Mesenteric fat pad (tissue), 1 donor: ENCODE data around the gene RPTOR. TPM values are rescaled to one million over a fixed set of nuclear protein-coding genes. Genes with fewer than 3 reads are reported as not detected.
A peak's percentile ranks its signal among the peaks of the same experiment; 100 is the strongest.

Experiments used
- DNase-seq: peaks from one replicate; pipeline ENCODE4 v3.0.0-alpha.2; 2020; ENCODE audit warnings: low spot score
- total RNA-seq: library from RNA; stranded (reverse); fragmentation: NEBNext Ultra II Directional; extraction: Animal tissue kit (Norgen Biotek cat#: 25700); gene quantifications from one replicate; pipeline ENCODE4 v1.2.1, GENCODE V29; 2021
- donor health status: DM: yes; HTN: yes; CAD: no.

RPTOR gene
- total RNA-seq, 1 donor from 2014 or later = 31.6 TPM

DNA sequence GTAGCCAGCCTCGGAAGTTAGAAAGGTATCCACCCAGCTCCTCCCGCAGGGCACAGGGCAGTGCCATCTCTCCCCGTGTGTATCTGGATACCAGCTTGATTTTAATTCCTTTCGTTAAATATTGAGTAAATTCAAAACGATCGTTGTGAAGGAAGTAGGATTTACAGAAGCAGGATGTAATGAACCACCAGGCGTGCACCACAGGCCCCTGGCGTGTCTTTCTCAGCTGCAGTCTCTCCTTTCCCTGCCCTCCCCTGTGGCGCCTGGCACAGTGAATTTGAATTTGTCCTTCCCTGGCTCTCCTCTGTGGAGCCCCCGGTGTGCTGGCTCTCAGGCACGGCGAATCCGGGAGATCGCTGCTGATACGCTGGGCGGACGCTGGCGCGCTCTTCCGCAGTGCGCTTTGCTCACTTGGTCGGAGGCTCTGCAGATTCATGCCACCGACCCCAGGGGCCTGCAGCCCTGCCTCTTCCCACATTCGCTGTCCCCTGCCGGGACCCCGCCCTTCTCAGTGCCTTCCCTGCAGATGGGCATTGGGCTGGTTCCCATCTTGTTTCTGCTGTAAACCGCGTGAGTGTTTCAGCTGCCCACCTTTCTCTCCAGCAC, 164.6 kb downstream of the RPTOR start:
- no peak for DNase-seq

DNA sequence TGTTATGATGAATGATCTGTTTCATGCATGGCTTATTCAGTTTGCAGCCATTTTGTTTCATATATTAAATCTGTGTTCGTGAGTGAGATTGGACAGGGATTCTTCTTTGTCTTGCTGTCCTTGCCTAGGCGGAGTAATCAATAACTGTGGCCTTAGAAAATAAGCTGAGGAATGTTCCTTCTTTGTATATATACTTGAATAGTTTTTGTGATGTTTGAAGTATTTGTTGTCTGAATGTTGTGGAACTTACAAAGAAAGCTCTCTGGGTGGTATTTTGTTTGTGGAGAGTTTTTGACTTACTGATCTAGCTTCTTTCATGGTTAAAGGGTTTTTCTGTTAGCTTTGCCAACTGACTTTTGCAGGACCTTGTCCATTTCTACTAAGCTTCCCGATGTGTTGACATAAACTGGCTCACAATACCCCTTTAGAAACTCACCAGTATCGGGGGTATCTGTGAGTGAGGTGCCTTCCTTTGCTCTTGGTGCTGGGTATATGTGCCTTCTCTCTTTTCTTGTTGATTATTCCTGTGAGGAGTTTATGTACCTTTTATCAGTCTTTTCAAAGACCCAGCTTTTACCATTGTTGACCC, 166.2 kb downstream of the RPTOR start:
- DNase-seq = no peak

DNA sequence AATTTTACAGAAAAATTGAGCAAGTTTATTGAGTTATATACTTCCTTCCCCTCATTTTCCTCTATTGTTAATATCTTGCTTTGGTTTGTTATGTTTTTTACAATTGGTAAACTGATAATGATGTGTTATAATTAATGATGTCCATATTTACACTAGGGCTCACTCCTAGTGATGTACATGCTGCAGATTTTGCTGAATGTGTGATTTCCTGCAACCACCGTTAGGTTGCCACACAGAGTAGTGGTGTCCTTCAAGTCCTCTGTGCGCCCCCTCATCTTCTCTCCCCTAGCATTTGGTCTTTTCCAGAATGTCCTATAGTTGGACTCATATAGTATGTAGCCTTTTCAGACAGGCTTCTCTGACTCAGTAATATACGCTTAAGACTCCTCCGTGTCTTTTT, 167.5 kb downstream of the RPTOR start:
- no peak for DNase-seq

DNA sequence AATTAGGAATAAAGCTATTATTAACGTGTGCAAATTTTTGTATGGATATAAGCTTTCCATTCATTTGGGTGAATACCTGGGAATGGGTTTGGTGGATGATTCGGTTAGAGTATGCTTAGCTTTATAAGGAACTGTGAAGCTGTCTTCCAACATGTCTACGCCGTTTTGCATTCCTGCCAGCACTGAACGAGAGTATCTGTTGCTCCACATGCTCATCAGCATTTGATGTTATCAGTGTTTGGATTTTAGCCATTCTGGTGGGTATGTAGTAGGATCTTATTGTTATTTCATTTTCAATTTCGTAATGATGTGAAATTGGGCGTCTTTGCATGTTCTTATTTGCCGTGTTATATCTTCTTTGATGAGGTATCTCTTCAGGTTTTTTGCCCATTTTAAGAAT, 168.0 kb downstream of the RPTOR start:
- no peak for DNase-seq

DNA sequence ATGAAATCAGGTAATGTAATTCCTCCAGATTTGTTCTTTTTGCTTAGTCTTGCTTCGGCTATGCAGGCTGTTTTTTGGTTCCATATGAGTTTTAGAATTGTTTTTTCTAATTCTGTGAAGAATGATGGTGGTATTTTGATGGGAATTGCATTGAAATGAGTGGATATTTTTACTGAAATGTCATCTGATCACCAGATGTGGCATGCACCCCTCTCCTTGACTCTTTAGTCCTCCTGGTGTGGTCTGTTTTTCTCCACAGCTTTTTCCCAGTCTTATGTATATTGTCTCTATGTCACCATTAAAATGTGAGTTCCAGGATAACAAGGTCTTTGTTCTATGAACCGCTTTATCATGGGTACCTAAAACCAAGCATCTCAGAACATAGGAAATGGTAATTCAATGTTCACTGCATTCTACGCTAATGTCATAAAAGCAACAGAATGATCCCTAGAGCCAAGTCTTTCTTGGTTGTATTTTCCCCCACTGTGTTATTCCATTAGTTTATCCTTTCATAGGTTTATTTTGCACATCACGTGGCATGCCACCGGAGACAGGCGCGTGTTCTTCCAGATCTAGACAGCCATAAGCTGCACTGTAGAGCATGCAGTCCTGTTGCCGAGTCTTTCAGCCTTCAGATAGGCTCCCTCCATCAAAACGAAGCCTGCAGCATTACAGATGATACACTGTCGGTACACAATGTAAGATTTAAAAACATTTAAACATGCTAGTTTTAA, 172.5 kb downstream of the RPTOR start:
- no peak for DNase-seq

DNA sequence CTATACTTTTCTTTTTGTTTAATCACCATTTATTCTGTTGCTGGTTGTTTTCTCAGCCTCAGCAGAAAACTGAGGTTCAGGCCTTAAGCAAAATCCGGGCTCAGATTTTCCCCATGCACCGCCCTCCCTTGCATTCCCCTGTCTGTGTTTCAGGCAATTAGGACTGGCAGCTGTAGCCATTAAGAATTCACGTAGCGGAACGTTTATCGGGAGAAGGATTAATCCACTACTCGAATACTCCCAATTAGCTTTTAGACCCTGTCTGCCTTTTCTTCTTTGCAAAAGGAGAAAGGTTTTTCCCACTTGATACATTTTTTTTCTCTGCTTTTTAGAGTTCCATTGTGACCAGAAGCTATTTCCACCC, 173.1 kb downstream of the RPTOR start:
- DNase-seq = no peak

DNA sequence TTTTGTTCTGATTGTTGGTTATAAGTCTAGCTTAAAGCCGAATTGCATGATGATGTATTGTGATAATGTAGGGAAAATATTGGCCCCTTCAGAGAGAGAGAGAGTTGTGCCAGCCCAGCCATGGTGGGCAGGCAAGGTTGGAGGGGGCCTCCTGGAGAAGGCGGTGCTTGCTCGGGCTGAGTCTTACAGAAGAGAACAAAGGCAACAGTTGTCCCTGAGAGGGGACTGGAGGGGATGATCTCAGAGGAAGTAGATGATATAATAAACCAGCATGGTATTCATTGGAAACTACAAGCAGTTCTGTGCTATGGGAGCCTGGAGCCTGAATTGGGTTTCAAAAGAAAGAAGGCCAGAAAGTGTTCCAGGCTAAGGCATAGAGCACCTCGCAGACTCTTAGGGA, 173.8 kb downstream of the RPTOR start:
- no peak for DNase-seq

DNA sequence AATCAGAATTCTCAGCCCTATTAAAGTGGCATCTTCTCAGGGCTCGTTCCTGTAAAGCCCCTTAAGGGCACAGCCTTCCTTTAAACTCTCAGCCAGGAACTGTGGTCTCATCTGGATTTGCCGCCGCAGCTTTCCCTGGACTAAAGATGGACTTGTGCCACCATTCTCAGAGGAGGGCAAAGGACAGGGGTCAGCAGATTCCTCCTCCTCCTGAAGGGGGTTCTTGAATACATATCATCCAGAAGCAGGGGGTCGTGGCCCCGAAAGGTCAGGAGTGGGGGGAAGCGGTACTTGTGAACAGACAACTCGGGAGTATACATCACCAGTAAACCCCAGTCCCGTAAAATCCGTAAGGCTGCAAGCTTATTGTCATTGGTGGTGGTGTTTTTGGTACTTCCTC, 174.8 kb downstream of the RPTOR start:
- peak; percentile 85 for DNase-seq

DNA sequence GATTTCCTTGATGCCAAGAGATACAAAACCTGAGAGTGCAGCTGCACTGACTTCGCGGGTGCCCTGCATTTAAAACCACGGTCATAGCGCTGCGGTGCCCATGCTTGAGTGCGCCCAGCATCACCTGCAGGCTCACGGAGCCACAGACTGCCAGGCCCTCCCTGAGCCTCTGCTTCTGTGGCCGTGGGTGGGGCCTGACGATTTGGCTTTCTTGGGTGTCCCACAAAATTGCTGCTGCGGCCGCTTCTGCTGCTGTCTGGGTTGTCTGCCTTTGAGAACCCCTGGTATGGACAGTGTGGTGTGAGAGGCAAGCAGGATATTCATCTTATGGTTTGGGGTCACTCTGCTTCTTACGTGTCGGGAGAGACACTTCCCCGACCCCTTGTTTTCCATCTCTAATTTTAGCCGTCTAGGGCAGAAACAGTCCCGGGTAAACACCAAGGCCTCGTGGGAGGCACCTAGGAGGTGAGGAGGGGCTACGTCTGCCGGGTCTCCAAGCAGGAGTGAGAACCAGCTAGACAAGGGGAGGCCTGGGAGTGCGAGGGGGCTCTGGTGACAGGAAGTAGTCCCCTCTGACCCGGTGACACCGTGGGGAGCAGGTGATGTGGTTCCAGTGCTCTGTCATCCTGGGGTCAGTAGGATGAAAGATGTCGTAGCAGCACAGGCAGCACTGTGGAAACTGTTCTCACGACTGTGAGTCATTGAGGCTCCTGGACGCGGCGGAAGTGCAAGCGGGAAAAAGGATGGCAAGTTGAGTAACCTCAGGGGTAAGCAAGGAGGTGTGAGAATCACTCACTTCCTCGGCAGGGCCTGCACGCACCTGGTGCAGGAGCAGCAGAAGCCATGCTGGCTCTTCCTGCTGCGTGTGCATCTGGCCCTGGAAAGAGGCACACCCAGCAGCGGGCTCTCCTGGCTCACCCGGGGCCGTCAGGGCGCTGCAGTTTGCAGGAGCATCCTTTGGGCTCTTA, 176.3 kb downstream of the RPTOR start:
- DNase-seq = no peak

DNA sequence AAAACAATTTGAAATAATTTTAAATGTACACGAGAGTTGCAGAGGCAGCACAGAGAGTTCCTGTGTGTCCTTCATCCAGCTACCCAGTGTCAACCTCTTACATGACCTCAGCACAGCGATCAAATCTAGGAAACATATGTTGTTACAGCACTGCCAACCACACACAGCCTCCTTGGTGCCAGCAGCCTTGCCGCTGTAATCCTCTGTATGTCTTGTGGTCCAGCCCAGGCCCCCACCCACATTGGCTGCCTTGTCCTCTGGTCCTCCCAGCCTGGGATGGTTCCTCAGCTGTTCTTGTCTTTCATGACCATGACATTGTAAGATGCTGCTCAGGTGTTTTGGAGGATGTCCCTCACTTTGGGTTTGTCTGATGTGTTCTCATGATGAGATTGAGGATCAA, 178.0 kb downstream of the RPTOR start:
- no peak for DNase-seq

DNA sequence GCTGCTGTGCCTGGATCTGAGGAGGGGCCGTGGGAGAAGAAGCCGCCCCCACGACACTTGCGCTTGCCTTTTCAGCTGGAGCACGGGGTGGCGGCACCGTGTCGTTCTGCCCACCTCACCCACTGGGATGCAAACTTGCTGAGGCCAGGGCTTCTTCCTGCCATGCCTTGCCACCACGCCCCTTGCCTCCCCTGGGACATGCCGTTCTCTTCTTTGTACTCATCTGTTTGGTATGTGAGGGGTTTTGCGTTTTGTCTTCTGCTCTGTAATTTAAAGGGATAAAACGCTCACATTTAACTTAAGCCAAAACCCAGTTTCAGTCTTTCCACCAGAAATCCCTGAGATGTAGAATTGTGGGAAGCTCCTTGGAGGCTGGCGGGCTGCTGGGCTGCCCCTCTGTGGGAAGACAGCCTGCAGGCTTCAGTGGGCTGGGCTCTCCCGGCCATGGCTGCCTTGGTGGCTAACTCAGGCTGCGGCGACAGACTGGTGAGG, 180.2 kb downstream of the RPTOR start:
- no peak for DNase-seq

DNA sequence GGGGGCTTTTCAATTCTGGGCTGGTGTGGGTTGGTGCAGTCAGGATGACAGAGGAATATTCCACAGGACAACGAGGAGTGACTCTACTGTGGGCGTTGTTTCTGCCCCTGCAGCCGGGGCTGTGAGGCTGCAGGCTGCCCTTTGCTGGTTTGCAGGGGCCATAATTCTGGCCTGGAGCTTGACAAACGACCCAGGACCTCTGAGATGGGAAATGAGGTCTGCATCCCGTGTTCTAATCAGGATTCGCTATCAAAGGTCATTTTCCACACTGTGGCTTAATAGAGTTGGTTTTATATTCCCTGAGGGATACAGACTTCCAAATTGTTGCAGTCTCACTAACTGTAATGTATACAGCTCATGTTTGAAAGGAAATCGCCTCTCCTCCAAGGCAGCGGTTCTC, 180.9 kb downstream of the RPTOR start:
- no peak for DNase-seq

DNA sequence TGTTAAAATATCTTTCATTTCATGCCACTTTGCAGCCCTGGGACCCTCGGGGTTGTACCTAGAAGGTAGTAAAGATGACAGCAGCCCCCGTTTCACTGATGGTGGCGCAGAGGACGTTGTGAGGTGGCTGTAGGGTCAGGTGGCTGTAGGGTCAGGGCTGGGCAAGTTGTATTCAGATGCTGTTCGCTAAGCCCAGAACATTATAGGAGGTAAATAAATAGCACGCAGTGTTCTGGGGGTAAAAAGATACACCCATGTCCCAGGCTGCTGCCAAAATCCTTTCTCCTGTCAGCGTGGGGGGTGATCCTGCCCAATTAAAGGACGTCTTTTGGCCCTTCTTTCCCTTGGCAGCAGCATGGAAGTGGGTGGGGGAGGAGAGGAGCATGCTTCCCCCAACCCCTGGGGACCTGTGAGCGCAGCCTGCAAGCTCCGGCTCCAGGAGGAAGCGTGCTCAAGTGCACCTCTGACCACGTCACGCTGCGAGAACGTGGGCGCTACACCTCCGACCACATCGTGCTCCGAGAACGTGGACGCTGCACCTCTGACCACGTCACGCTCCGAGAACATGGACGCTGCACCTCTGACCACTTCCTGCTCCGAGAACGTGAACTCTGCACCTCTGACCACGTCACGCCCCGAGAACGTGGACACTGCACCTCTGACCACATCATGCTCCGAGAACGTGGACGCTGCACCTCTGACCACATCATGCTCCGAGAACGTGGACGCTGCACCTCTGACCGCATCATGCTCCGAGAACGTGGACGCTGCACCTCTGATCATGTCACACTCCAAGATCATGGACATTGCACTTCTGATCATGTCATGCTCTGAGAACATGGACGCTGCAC, 182.1 kb downstream of the RPTOR start:
- no peak for DNase-seq

DNA sequence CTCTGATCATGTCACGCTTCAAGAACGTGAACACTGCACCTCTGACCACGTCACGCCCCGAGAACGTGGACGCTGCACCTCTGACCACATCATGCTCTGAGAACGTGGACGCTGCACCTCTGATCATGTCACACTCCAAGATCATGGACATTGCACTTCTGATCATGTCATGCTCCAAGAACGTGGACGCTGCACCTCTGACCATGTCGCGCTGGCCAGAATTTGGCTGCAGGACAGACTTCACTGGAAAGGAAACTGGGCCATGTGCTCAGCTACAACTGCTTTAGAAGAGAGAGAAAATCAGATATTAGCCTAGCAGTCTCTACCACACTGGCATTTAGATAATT, 182.7 kb downstream of the RPTOR start:
- DNase-seq = no peak

DNA sequence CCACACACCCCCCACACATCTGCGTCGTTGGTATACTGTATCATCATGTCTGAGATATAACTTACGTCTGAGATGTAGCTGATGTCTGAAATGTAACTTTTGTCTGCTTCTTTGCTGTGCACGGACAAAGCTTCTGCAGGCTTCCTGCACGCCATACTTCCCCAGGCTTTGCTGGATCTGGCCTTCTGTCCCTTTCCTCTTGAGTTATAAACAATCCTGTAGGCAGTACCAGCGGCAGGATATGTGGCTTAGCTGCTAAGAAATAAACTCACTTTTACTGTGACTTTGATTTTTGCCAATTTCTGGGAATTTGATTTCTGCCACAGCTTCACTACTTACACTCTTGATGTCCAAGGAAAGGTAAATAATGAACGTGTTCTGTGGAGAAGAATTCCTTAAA, 184.4 kb downstream of the RPTOR start:
- no peak for DNase-seq

DNA sequence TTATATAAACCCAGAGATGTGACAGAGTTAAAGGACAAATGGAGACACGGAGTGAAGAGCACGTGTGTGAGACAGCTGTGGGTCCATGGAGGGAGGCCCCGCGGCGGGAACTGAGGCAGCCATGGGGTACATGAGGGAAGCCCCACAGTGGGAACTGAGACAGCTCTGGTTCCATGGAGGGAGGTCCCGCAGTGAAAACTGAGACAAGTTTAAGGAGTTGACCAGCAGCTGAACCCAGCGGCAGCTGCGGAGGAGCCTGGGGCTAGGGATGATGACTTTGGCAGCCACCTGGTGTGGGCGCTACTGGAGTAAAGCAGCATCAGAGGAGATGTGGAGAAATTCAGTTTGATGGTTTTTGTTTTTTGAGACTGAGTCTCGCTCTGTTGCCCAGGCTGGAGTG, 185.1 kb downstream of the RPTOR start:
- DNase-seq = no peak

DNA sequence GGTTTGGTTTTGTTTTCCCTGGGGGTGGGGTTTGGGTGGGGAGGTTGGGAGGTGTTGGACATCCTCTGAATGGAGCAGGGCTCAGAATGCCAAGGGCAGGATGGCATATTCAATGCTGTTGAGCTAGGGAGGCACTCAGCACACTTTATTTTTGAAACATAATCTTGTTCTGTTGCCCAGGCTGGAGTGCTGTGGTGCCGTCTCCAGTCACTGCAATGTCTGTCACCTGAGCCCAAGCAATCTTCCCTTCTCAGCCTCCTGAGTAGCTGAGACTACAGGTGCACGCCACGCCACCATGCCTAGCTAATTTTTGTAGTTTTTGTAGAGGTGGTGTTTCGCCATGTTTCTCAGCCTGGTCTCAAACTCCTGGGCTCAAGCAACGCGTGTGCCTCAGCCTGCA, 186.1 kb downstream of the RPTOR start:
- no peak for DNase-seq

DNA sequence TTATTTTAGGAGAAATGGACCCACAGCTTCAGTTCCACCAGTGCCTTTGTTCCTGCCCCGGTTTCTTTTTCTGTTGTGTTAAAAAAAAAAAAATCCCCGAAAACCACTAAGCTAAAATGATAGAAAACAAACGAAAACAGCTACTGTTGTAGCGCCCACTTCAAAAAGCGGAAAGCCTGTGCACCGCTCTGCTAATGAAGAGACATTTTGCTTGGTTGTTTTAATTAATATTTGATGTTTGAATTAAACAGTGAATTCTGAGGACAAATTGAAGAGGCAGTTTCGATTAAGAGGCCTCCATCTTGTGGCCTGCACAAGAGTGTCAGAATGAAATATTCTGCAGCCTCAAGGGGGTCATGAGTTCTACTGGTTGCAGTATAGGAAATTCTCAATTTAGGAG, 186.7 kb downstream of the RPTOR start:
- no peak for DNase-seq

DNA sequence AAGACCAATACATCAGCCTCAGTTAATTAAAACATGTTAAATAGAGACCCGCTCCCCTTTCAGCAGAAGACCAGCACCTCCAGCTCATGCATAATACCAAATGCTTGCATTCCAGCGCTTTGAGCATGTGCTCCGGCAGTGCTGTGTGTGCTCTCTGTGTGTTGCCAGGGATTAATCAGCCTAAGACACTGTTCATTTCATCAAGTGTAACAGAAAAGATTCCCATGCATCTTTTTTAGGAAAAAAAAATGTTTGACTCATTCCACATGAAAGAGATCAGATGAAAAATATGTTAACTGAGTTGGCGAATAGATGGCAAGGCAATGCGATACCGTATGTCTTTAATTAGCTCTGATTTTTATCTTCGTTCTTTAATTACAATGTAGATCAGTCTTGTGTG, 187.6 kb downstream of the RPTOR start:
- DNase-seq = no peak

DNA sequence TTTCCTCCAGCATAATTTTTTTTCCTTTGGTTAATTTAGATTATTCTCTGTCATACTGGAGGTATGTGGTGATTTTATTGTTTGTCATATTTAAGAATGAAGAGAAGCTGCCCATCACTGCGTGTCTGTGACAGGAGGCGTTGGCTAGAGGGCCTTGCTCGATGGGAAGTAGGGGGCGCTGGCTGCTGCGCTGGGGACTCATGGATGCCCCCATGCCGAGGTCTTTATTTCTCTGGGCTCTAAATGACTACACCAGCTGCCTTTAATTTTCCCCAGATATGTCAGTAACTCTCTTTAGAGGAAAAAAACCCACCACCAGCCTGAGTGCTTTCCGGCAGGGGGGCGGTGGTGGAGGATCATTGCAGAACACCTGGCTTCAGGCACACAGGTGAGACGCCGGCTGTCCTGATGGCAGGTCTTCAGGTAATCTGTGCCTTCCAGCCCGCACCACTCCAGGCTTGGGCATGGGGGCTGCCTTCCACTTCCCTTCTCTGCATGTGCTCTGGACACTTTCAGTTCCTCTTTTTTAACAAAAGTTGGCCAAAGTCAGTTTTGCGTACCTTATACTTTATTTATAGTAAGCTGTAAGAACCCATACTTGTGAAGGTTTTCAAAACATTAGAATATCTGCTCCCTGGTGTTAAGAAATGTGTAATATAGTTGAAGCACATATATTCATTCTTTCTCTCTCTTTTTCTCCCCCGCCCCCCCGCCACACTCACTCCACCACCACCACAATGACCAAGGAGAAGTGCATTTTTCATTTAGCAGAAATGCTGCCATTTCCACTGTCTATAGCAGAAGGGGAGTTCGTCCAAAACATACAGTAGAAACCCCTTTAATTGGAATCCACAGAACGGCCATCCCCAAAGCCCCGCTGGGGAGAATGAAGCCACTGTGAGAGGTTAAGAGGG, 192.7 kb downstream of the RPTOR start:
- no peak for DNase-seq
